A204.1 (cell line): ENCODE results near the gene LRRFIP2.

Experiments used
- FAIRE-seq: peaks from 2 replicates; lab custom pipeline; 2012; peaks lifted over from hg19 to GRCh38; lab: Jason Lieb, UNC

The LRRFIP2 gene

GRCh38 chr3:37024092-37024491, 150.3 kb downstream of the LRRFIP2 start:
- FAIRE-seq, result no peak

GRCh38 chr3:37017683-37018082, 156.7 kb downstream of the LRRFIP2 start:
- FAIRE-seq, result no peak

- no peak for FAIRE-seq
Measured at GRCh38 chr3:37016903-37017302, 157.5 kb downstream of the LRRFIP2 start.

GRCh38 chr3:37015642-37016041, 158.7 kb downstream of the LRRFIP2 start:
- FAIRE-seq, result no peak

GRCh38 chr3:37014620-37015019, 159.8 kb downstream of the LRRFIP2 start:
- no peak for FAIRE-seq
